Fibroblast of skin of right biceps (primary cell): ENCODE results near the gene RASSF8.

Experiments used
- DNase-seq: peaks from one replicate; pipeline ENCODE4 v3.0.0-alpha.2; 2013

RASSF8 gene

DNA sequence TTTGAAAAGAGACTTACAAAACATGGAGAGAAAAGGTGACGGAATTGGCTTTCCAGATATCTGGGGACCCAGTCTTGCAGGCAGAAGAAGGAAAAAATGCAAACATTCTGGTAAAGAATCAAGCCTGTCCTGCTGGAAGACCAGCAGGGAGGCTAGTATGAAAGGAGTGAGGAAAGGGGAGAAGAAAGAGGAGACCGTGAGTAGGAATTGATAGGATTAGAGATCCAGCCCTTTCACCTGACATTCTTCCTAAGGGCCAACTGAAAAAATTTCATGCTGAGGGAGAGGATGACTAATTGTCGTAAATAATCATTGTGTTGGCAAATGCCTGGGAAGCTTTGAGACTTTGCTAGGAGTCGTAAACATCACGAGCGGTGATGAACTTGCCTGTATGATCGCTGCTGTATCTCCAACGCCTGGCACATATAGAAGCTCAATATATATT lies 154.2 kb downstream of the RASSF8 start:
- DNase-seq: no peak

DNA sequence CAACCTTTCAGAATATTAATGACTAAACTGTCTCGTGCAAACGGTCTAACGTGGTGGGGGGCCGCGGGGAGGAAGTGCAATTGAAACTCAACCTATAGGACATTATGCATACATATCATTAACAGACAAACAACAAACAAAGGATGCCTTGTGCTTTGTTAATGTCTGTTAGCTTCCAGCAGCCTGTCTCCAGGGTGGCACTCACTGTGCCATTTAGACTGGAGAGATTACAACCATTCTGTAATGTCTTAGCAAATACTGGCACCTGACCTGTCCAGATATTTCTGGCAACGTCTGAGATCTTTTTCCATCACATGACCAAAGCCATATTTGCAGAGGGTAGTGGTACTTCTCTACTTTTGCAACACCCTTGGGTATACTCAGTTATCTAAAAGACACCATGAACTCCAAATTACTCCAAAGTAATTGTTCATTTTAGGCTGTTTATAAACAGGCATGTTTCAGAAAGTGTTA lies 154.7 kb downstream of the RASSF8 start:
- no peak for DNase-seq

DNA sequence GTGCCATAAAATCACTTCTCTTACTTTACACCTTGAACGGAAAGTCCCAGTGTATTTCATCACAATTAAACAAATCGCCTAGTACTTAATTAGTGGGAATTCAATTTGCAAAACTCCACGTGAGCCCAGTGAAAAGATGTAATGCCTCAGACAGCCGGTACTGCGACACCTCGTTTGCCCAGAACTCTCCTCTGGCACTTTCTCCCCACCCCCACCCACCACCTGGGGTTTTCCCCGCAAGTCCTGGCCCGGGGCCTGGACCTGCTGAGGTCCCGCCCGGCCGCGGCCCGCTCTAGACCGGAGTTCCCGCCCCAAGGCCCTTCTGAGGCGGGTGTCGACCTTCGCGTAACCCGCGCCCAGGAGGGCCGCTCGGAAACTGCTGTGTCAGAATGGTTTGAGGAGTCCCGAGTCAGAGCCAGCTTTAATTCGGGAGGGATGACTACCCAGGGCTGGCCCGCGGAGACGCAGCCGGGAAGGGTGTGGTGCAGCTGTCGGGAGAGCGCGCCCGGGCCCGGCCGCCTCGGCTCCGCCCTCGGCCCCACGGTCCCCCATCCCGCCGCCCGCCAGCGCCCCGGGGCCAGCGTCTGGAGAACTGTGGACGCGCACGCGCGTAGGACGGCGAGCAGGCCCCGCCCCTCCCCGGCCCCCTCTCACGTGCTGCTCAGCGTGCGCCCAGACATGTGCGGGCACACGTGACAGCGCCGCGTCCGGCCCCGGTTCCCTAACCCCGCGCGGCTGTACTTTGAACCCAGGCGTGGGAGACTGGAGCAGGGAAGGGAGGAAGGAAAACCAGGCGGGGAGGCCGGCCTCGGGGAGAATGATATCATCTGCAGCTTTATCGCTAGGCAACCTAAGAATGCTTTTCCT lies 155.6 kb downstream of the RASSF8 start:
- DNase-seq: peak; percentile 90

DNA sequence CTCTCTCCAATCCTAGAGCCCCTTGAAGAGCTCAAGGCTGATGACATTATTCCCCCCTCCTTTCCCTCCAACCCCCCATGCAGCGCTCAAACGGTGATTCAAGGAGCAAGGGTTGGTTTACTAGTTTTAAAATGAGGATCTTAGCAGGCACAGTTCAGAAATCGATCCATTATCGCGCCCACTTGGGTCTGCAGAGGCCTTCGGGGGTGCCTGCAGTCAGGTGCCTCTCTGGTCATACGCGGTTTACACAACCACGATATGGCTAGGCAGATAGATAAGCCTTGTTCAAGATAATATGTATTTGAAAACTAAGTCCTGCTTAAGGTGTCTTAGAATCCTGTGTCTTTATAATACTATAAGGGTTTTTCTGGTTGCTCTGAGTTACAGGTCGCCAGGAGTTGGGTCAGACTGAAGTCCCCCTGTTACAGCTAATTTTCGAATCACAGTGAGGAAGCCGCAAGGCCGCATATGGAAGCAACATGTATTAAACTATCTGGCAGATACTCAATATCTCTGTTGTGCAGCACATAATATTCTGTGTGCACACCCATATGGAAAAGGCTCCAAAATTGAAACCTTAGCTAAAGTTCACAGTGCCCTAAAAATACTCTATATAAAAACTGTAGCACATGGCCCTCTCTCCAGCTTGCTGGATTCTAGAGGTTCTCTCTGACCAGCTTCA lies 156.4 kb downstream of the RASSF8 start:
- DNase-seq: no peak

DNA sequence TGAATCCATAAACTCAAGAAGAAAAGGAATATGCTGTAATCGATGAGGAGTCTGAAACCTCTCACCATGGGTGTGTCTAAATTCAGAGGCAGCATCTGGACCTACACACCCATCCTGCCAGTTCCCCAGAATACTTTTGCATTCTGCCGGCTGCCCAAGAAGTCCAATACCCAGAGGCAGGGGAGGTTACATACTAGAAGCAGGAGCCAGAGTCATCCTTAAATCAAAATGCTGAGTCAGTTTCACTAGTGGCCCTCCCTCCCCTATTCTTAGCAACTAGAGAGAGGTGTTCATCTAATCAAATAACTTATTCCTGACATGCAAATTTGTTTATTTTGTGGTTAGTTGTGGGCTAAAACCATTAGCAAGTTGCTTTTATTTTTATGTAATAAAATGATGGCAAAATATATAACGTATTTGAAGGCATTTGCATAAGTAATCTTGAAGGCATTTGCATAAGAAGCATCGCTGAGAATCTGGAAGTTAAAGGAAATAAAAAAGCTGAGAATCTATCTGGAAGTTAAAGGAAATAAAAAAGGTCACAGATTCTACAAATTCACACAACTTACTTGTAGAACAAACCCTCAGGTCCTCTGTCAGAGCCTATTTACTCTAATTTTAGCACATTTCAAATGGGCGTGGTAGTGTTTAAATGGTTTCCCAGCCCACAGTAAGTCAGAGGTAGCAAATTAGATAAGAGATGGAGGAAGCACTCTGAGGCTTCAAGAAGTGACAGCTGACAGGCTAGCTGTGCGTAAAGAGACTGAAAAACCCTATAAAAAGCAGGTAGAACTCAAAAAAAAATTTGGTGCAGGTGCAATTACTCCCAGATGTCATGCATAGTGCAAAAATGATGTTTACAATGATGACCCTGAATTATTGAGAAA lies 158.6 kb downstream of the RASSF8 start:
- DNase-seq: no peak

DNA sequence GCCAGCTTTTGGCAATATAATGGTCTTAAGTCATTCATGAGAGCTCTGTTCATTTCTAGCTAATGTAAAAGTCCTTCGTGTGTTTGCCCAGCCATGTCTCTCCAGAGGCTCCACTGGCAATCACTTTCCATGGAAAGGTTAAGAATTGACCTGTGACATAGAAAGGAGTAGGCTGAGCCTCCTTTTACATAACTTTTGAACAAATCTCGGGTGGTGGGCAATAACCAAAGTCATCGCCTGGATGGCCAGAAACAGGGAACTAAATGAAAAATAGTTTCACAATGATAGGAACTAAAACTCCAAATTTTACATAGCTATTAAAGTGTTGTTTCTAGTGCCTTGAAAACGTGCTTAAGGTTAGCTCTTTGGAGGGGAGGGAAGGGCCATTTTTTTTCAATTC lies 159.8 kb downstream of the RASSF8 start:
- DNase-seq: no peak

DNA sequence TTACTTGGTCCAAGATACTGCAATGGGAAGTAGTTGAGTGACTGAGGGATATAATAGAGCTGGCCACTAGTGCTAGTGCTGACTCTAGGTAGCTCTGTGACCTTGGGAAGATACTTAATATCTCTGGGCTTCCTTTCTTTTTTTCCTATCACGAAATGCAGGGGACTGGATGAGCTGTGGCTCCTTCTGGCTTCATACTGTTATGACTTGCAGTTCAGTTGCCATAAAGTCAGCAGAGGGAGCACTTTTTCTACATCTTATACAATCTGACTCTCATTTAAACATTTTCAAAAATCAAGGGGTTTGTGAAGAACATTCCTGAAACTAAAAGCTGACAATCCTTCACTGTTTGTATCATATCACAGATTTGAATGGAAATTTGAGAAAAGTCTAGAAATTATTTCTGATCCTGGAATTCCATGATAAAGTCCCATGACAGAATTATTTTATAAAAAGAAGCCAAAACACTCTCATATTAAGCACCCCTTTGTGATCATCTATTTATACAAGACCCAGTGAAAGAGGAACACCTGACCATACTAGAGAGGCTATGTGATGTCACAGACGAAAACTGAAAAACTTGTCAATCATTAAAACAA lies 161.0 kb downstream of the RASSF8 start:
- peak; percentile 70 for DNase-seq

DNA sequence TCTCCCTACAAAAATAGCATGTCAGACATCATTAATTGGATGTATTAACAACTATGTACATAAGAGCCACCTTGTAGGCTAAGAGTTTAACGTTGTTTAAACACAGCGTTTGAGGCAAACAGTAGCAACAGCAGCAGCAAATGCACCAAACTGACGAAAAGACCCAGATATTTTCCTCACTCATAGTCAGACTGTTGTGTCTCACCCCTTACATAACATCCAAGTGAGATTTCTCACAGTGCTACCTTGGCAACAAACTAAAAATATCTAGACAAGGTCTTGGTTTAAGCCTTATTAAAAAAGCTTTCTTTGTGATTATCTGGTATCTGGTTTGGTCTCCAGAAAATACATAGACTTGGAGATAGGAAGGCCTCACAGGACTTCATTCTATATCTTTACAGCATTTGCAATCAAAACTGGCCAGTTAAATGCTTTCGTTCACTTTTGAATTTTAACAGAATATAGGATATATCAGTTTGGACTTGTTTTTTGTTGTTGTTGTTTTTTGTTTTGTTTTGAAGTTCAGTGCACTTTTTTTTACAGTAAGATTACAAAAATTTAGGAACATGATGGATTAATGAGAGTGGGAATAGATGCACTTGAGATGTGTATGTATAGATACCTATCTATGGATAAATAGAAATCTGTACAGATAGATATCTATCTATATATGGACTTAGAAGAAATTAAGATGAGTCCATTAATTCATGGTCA lies 162.2 kb downstream of the RASSF8 start:
- no peak for DNase-seq

DNA sequence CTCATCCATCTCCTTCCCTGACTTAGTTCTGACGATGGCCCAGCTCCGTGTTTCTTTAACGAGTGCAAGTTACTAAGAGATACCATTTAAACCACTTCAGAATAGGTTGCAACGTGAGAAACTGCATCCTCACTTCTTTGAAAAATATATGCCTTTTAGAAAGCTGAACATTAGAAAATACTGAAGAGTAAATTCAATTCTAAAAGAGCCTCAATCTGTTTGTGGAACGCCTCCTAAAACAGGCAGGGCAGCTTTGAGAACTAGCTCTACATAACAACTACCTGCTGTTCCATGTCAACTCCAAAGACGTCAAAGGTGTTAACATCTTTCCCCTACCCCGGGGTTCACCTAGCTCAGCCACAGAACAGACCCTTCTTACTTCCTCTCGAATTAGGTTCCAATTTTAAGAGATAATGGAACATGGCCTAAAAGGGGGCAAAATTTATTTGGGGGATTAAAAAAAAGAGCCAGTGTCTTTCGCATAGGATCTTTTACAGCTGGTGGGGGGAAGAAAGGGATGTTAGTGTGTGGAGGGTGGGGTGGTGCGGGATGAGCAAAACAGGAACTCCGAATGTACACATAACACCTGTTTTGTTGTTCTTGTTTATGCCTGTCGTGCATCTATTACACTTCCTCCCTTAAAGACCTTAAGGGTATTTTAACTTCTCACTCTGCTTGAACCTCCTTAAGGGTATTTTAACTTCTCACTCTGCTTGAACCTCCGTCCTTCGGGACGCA lies 163.0 kb downstream of the RASSF8 start:
- no peak for DNase-seq

DNA sequence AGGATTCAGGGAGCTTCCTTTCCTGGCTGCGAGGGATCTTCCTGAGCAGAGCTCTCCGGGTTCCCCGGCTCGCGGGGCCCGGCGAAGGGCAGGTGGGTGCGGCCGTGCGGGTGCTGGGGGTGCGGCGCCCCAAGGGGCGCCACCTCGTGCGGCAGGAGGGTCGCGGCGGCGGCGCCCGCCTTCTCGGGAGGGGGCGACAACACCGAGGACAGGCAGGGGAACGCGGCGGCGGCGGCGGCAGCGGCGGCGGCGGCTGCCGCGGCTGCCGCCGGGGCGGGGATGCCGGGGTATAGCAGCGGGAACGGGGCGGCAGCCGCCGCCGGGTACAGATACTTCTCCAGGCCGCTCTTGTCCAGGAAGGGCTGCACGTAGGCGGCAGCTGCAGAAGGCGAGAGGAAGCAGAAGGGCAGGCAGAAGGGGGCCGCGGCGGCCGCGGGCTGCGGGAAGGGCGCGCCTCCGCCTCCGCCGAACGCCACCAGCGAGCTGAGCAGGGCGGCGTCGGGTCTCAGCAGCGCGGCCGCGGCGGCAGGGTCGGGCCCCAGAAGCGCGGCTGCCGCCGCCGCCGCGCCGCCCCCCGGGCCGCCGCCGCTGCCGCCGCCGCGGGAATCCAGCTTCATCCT lies 163.7 kb downstream of the RASSF8 start:
- DNase-seq: peak; percentile 40

DNA sequence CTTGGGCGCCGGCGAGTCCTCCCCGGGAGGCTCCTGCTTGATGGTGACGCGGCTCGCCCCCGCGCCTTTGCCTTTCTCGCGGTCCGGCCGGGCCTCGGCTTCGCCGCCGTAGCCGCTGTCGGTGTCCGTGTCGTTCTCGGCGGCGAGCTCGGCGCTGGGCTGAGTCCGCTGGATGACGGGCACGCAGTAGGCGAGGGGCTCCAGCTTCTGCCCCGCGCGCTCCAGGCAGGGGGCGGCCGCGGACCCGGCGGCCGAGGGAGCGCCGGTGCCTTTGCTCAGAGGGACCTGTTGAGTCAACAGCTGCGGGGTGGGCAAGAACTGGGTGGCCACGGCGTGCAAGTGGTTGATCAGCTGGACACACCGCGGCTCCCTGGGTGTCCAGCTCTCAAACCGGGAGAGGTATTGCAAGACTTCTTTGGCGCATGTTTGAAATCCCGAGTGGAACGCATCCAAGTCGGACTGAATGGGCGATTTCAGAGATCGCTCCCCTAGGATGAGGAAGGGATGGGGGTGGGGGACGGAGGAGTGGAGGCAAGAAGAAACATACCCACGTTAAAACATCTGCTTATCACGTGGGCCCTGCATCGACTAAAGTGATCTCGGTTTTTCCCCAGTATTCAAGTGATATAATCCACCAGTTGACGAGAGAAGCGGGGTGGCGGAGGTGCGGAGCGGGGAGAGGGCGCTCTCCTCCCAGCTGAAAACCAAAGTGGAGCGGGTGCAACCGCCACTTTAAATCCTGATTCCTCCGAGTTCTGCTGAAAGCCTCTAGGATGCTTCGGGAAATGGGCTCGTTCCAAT lies 164.4 kb downstream of the RASSF8 start:
- DNase-seq: peak; percentile 79

DNA sequence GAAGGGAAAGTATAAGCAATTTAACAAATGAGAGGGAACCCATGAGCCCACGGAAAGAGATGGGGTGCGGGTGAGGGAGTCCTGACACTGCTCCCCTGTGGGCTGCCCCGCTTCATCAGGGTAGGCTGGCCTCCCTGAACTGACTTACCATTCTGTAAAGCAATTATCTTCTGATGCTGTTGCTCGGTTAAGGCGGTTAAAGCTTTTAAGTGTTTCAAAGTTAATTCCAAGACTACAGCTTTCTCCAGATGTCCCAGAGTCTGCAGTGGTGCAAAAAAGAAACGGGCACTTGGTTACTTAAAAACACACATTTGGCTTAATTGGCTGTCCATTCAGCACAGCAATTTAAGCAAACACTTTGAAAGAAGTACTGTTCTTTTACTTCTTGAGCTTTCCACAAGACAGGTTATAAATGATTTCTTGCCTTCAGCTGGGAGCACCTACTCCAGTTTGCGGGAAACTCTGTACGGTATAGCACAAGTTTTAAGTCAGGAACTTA lies 165.0 kb downstream of the RASSF8 start:
- DNase-seq: no peak

DNA sequence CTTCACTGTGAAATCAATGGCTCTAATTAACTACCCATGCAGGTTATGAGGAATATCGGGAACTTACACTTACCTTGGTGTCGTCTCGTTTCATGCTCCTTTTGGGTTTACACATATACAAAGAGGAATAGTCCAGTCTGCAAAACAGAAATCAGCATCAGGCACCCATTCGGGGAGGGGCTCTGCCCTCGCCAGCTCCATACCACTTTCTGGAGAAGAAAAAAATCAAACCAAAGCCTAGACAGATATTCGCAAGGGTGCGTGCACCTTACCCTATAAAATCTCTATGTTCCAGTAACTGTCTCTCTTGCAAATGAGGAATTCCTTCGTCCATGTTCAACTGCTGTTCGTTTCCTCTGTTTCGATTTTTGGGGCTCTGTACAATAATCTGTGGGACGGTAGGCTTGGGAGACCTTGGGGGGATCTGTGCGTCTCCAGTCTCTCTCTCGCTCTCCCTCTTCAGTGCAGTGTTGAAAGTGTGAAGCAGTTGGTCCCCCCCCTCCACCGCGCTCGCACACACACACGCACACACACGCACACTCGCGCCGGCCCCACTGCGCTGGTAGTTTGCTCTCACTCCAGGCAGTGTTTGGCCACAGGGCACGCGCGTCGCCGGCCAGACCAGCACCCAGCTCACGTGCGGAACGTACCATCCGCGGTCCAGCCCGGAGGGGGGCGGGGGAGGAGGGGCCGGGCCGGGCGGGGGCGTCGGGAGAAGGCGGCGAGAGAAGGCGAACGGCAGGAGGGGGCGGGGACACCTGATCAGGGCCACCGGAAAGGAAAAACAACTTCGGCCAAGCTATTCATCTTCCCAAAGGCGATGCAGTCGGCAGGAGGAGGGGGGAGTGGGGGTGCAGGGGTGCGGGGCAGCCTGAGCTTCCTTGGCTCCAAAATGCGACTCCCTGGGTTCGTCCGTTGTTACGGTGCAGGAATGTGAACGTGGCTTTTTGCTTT lies 166.2 kb downstream of the RASSF8 start, which contains the start of gene BHLHE41:
BHLHE41 (minus strand) TSS at position 592 of the 954 bp plus-strand sequence; CDS start at position 334, 258 bp downstream.
- DNase-seq: peak; percentile 66

DNA sequence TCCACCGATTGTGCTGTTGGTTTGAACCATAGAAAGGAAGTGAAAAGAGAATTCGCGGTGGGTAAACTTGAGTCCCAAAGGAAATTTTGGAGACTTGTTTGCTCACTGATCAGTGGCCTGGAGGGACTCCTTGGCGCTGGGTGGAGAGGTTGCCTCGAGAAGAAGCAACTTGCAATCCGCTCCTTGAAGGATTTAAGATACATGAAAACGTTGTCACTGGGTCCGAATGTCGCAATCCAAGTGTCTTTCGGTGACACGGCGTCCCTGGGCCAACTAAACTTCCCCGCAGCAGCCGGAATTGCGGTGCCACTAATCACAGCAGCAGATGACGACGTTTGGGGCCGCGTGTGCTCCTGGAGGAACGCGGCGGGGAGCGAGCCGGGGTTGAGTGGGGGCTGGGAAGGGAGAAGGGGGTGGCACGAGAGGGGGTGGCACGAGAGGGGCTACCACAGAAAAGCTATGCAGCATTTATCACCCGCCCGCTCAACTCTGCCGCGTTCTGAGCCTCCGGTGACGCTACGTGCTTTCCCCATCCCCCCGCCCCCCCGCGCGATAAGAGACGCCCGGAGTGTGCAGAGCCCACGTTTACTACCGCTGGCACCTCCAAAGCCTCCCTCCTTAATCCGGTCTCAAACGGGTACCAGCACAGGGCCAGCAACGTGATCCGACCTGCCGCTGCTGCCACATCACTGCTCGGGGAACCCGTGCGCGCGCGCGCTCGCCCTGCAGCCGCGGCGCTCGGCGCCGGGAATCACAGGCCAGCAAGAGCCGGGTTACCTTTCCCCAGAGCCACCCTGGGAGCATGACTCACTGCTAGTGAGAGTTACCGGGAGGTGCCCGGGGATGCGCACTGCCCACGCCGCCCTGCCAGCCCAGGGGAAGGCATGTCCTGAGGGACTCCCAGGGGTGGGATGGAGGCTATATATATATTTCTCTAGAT lies 167.2 kb downstream of the RASSF8 start:
- peak; percentile 82 for DNase-seq

DNA sequence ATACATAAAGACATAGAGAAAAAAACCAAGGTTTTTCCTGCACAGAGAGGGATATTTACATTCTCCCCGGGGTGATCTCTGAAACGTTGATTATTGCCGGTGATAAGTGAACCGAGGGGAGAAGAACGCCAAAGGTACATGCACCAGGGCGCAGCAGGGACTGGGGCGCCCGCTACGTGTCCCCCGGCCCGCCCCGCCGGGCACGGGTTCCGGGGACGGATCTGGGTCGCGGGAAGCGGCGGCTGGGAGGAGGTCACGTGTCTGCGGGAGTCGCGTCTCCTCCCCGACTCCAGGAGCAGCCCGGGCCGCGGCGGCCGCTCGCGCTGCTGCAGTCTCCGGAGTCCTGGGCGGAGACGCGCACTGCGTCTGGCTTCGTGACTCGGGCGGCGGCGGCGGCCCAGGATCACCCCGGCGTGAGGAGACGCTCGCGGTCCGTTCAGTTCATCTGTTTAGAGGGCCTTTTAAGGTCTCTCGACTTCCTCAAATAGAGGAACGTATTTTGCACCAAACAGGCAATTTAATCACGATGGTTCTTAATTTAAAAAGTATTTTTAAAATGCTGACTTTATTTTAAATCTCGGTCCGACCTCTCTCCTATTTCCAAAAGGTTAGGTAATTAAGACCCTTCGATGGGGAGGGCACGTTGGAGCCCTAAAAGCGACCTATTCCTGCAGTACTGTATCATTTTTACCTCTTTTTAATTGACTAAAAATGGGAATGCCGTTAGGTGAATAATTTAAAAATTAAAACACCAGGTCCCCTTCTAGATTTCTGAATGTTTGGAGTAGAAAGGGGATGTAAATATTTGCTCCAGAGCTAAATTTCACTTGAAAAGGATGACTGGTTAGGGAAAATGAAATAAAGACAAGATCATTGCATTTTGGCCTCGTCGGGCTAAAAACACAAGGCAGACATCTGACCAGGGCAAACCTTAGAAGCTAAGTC lies 168.1 kb downstream of the RASSF8 start:
- peak; percentile 88 for DNase-seq

DNA sequence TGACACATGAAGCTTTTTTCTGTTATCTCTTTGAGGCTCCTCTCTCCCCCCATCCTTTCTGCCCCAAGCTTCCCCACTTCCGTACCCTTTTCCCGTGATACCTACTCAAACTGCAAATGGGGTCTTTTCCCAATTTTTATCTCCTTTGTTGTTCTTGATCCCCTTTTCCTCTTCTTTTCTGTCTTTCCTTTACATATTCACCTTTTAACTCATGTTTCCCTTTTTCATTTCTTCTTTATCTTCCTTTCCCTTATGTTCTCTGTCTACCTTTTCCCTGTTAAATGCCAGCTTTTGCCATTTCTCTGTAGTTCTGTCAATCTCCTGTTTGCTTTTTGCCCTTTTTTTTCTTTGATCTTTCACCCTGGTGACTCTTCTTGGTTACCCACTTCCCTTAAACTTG lies 168.9 kb downstream of the RASSF8 start:
- DNase-seq: no peak
